OCI-LY7 (cell line): ENCODE measurements around the gene CHN1.

Source experiments
- CTCF ChIP-seq: fragments of 200-600 bp; sonication (generic); conservative IDR thresholded peaks from 2 replicates; pipeline ENCODE4 v1.5.1; 2014; ENCODE audit warnings: mild to moderate bottlenecking, antibody characterized with exemption, low read length, moderate library complexity, mixed read lengths
- EZH2phosphoT487 ChIP-seq: fragments of 200-600 bp; sonication (generic); IDR thresholded peaks from 2 replicates; pipeline ENCODE4 v1.6.1; 2018; ENCODE audit warnings: low read depth, borderline replicate concordance, mild to moderate bottlenecking, mixed run types, antibody characterized with exemption, low read length, moderate library complexity, mixed read lengths

GRCh38 chr2:174877301-174877700, 127.9 kb downstream of the CHN1 start:
- TF ChIP-seq CTCF (no peak), EZH2phosphoT487 (no peak)
